ENCODE measurements around the gene POLE. TPM values are rescaled to one million over a fixed set of nuclear protein-coding genes. Genes with fewer than 3 reads are reported as not detected.

POLE gene
- total RNA-seq, 2 experiments from 2014 or later = 112 to 114 TPM

- Mint-ChIP-seq H3K4me3 (no peak overlapping the region), H3K36me3 (peaks cover 4% of the 10 kb centered on the region), H3K27me3 (no peaks in the 10 kb centered on the region), H3K4me1 (ENCODE audit: low read depth) (no peaks in the 10 kb centered on the region), H3K9me3 (no peaks in the 10 kb centered on the region), H3K27ac (no peak overlapping the region)
- intact Hi-C loops (cut with micrococcal nuclease) = no loop called here
- ChIA-PET POLR2A (no interaction called here), CTCF (interaction anchor here (1.0 to 1.5 kb wide), 2 partner anchors 27 kb away, joined by 3 to 5 read pairs; no protein-coding TSS in a partner anchor)
- no peak for DNase-seq
Observed at GRCh38 chr12:132587781-132588180, 99.4 kb downstream of the POLE start.

- Mint-ChIP-seq H3K4me1 (ENCODE audit: low read depth) (no peaks in the 10 kb centered on the region), H3K27ac (no peak overlapping the region), H3K4me3 (no peak overlapping the region), H3K36me3 (peaks cover 4% of the 10 kb centered on the region), H3K27me3 (no peaks in the 10 kb centered on the region), H3K9me3 (no peaks in the 10 kb centered on the region)
- intact Hi-C loops (cut with micrococcal nuclease) = no loop called here
- CTCF ChIA-PET = interaction anchor here (1.5 kb wide), 1 partner anchor 28 kb away, joined by 5 read pairs; no protein-coding TSS in a partner anchor
- DNase-seq = no peak
- POLR2A ChIA-PET = no interaction called here
Observed at GRCh38 chr12:132586929-132587328, 100.2 kb downstream of the POLE start.

- ChIA-PET POLR2A (no interaction called here), CTCF (no interaction called here)
- Mint-ChIP-seq H3K4me3 (no peak overlapping the region), H3K4me1 (ENCODE audit: low read depth) (no peaks in the 10 kb centered on the region), H3K27ac (no peak overlapping the region), H3K36me3 (peaks cover 6% of the 10 kb centered on the region), H3K9me3 (no peaks in the 10 kb centered on the region), H3K27me3 (no peaks in the 10 kb centered on the region)
- intact Hi-C loops (cut with micrococcal nuclease) = no loop called here
- DNase-seq = no peak
Observed at GRCh38 chr12:132585177-132585576, 102.0 kb downstream of the POLE start.

- Mint-ChIP-seq H3K27me3 (no peaks in the 10 kb centered on the region), H3K4me3 (no peak overlapping the region), H3K27ac (no peak overlapping the region), H3K36me3 (peaks cover 6% of the 10 kb centered on the region), H3K9me3 (no peaks in the 10 kb centered on the region), H3K4me1 (ENCODE audit: low read depth) (no peaks in the 10 kb centered on the region)
- intact Hi-C loops (cut with micrococcal nuclease) = no loop called here
- ChIA-PET POLR2A (no interaction called here), CTCF (no interaction called here)
- no peak for DNase-seq
Observed at GRCh38 chr12:132584429-132584828, 102.7 kb downstream of the POLE start.

- CTCF ChIA-PET = no interaction called here
- Mint-ChIP-seq H3K4me3 (no peak overlapping the region), H3K27me3 (no peaks in the 10 kb centered on the region), H3K27ac (no peak overlapping the region), H3K4me1 (ENCODE audit: low read depth) (no peaks in the 10 kb centered on the region), H3K9me3 (no peaks in the 10 kb centered on the region), H3K36me3 (peaks cover 6% of the 10 kb centered on the region)
- no peak for DNase-seq
- POLR2A ChIA-PET = no interaction called here
- intact Hi-C loops (cut with micrococcal nuclease) = no loop called here
Observed at GRCh38 chr12:132583736-132584135, 103.4 kb downstream of the POLE start.

GRCh38 chr12:132583411-132583710 lies 103.8 kb downstream of the POLE start:
- Mint-ChIP-seq H3K4me3 (no peak overlapping the region), H3K36me3 (peaks cover 6% of the 10 kb centered on the region), H3K9me3 (no peaks in the 10 kb centered on the region), H3K4me1 (ENCODE audit: low read depth) (no peaks in the 10 kb centered on the region), H3K27me3 (no peaks in the 10 kb centered on the region), H3K27ac (no peak overlapping the region)
- no peak for DNase-seq
- intact Hi-C loops (cut with micrococcal nuclease) = no loop called here
- ChIA-PET POLR2A (no interaction called here), CTCF (no interaction called here)

- Mint-ChIP-seq H3K4me1 (ENCODE audit: low read depth) (no peaks in the 10 kb centered on the region), H3K27ac (no peak overlapping the region), H3K4me3 (no peak overlapping the region), H3K27me3 (no peaks in the 10 kb centered on the region), H3K36me3 (peaks cover 8% of the 10 kb centered on the region), H3K9me3 (no peaks in the 10 kb centered on the region)
- DNase-seq = no peak
- ChIA-PET CTCF (no interaction called here), POLR2A (no interaction called here)
- intact Hi-C loops (cut with micrococcal nuclease) = no loop called here
Observed at GRCh38 chr12:132582582-132583410, 104.3 kb downstream of the POLE start.

- H3K4me1 Mint-ChIP-seq (ENCODE audit: low read depth) = no peaks in the 10 kb centered on the region
- intact Hi-C loops (cut with micrococcal nuclease) = no loop called here
- no peaks in the 10 kb centered on the region for H3K27me3 Mint-ChIP-seq
- peaks cover 9% of the 10 kb centered on the region for H3K36me3 Mint-ChIP-seq
- no peaks in the 10 kb centered on the region for H3K9me3 Mint-ChIP-seq
- ChIA-PET CTCF (no interaction called here), POLR2A (no interaction called here)
- no peak overlapping the region for H3K27ac Mint-ChIP-seq
- H3K4me3 Mint-ChIP-seq = no peak overlapping the region
- no peak for DNase-seq
Observed at GRCh38 chr12:132582058-132582420, 105.1 kb downstream of the POLE start.

- H3K27ac Mint-ChIP-seq = no peak overlapping the region
- CTCF ChIA-PET = no interaction called here
- intact Hi-C loops (cut with micrococcal nuclease) = no loop called here
- peaks cover 11% of the 10 kb centered on the region for H3K36me3 Mint-ChIP-seq
- DNase-seq = no peak
- no peaks in the 10 kb centered on the region for H3K27me3 Mint-ChIP-seq
- no peak overlapping the region for H3K4me3 Mint-ChIP-seq
- POLR2A ChIA-PET = no interaction called here
- H3K9me3 Mint-ChIP-seq = no peaks in the 10 kb centered on the region
- no peaks in the 10 kb centered on the region for H3K4me1 Mint-ChIP-seq (ENCODE audit: low read depth)
Observed at GRCh38 chr12:132581348-132582057, 105.6 kb downstream of the POLE start.

- Mint-ChIP-seq H3K27ac (no peak overlapping the region), H3K36me3 (peaks cover 11% of the 10 kb centered on the region), H3K4me3 (no peak overlapping the region), H3K27me3 (no peaks in the 10 kb centered on the region), H3K4me1 (ENCODE audit: low read depth) (no peaks in the 10 kb centered on the region), H3K9me3 (no peaks in the 10 kb centered on the region)
- intact Hi-C loops (cut with micrococcal nuclease) = no loop called here
- POLR2A ChIA-PET = no interaction called here
- DNase-seq = no peak
- CTCF ChIA-PET = interaction anchor here (1.2 to 1.6 kb wide), 2 partner anchors 34 to 57 kb away, joined by 3 read pairs; no protein-coding TSS in a partner anchor
Observed at GRCh38 chr12:132580701-132581292, 106.3 kb downstream of the POLE start.

GRCh38 chr12:132579744-132580143 lies 107.4 kb downstream of the POLE start:
- intact Hi-C loops (cut with micrococcal nuclease) = no loop called here
- no peak for DNase-seq
- no peaks in the 10 kb centered on the region for H3K27me3 Mint-ChIP-seq
- H3K9me3 Mint-ChIP-seq = no peaks in the 10 kb centered on the region
- no peak overlapping the region for H3K4me3 Mint-ChIP-seq
- ChIA-PET CTCF (interaction anchor here (1.2 to 1.6 kb wide), 2 partner anchors 35 to 56 kb away, joined by 3 read pairs; no protein-coding TSS in a partner anchor), POLR2A (no interaction called here)
- H3K4me1 Mint-ChIP-seq (ENCODE audit: low read depth) = no peaks in the 10 kb centered on the region
- peaks cover 11% of the 10 kb centered on the region for H3K36me3 Mint-ChIP-seq
- no peak overlapping the region for H3K27ac Mint-ChIP-seq

- CTCF ChIA-PET = no interaction called here
- peaks cover 9% of the 10 kb centered on the region for H3K36me3 Mint-ChIP-seq
- DNase-seq = no peak
- intact Hi-C loops (cut with micrococcal nuclease) = no loop called here
- POLR2A ChIA-PET = no interaction called here
- H3K4me3 Mint-ChIP-seq = no peak overlapping the region
- no peak overlapping the region for H3K27ac Mint-ChIP-seq
- no peaks in the 10 kb centered on the region for H3K9me3 Mint-ChIP-seq
- H3K27me3 Mint-ChIP-seq = no peaks in the 10 kb centered on the region
- no peaks in the 10 kb centered on the region for H3K4me1 Mint-ChIP-seq (ENCODE audit: low read depth)
Observed at GRCh38 chr12:132578826-132579225, 108.3 kb downstream of the POLE start.

- CTCF ChIA-PET = no interaction called here
- intact Hi-C loops (cut with micrococcal nuclease) = no loop called here
- Mint-ChIP-seq H3K27me3 (no peaks in the 10 kb centered on the region), H3K27ac (no peak overlapping the region), H3K9me3 (no peaks in the 10 kb centered on the region), H3K4me3 (no peak overlapping the region), H3K4me1 (ENCODE audit: low read depth) (no peaks in the 10 kb centered on the region), H3K36me3 (peaks cover 7% of the 10 kb centered on the region)
- no peak for DNase-seq
- POLR2A ChIA-PET = no interaction called here
Observed at GRCh38 chr12:132578118-132578517, 109.0 kb downstream of the POLE start.
